Measurements from ENCODE around the gene LOXL4.

Gene LOXL4

DNA sequence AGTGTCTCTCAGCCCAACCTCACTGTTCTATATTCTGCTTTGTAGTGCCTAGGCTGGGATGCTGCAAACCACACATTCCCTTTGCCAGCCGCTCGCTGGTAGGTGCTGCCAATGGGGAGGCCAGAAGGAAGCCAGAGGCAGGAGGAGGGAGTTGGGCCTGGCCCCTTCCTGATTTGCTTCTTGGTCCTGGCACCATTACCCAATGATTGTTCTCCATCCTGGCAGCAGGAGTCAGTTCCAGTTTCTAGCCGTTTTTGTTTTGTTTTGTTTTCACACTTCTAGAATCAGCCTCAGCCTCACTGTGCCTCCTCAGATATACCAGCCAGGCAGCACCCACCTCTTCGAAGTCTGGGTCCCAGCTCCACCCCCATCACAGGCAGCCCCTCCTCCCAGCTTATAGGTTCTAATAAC lies 27.4 kb upstream of the LOXL4 start:
- DNase-seq (ENCODE audit: low read depth, low spot score), result no peak

DNA sequence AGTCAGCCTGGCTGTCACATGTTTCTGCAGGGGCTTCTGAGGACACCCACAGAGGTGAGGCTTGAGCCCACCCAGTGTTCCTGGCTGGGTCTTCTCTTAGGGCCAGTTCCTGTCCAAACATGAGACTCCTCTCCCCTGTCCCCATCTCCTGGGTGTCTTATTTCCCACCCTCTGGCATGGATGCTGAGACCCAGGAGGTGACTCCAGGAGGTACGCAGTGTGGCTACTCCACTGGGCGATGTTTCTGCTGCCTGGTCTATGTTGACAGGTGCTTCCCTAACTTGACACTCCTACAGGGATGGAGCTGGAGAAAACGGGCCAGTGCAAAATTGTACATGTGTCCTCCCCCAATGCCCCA lies 26.3 kb upstream of the LOXL4 start:
- DNase-seq (ENCODE audit: low read depth, low spot score), result no peak

DNA sequence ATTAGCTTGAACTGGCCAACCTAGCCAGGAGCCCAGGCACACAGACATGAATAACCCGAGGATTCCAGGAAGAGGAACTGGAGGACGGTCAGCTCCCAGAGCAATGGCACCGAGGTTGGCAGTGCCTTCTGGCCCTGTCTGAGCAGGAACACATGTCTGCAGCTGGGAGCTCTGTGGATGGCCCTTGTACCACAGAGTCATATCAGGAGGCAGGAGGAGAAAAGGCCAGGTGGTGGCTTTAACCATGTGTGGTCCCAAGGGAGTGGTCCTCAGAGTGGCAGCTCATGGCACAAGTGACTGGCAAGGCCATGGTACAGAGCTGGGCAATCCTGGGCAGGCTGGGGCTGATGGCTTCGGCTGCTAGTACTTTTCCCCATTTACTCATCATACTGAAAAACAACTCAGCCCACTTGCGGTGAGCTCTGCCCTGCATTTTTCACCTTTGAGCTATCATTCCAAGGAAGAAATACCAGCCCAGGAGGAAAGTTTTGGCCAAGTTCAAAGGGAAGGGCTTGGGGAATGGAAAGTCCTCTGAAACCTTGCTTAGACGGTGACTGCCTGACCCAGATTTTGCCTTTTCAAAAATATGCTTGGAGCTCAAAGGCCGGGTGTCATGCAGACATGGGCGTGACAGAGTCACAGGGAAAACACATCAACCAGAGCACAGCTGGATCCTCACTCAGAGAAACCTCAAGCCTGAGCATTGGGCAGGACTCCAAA lies 25.7 kb upstream of the LOXL4 start:
- no peak for DNase-seq (ENCODE audit: low read depth, low spot score)

DNA sequence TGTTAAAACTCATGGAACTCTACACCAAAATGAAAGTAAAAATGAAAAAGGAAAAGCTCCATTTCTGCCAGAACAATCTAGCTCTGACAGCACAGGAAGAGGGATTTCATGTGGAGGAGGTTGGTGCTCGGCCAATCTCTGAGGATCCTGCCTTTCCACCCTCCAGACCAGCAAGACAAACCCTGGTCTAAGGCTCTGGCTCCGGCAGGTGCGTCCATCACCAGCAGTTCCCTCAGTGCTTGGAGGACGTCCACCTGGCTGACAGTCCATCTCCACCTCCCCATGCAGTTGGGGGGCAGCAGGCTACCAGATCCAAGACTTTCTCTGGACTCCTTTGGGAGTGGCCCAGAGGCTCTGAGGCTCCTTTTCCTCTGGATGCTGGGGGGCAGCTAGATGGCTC lies 25.0 kb upstream of the LOXL4 start:
- no peak for DNase-seq (ENCODE audit: low read depth, low spot score)

DNA sequence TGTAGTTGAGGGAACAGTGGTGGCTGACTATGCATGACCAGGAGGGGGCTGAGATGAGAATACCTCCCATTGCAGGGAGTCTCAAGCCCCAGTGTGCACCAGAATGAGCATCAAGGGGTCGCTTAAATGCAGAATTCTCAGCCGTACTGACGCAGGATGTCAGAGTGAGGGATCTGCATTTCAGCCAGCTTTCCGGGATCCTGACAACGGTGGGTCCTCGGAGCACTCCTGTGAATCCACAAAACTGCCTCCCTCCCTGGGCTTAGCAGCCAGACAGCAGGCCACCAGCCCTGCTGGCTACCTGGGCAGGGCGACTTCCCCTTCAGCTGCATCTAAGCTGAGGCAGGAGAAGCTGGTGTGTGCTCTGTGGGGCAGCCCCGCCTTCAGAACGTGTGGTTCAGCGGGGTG lies 21.8 kb upstream of the LOXL4 start:
- DNase-seq (ENCODE audit: low read depth, low spot score), result no peak

DNA sequence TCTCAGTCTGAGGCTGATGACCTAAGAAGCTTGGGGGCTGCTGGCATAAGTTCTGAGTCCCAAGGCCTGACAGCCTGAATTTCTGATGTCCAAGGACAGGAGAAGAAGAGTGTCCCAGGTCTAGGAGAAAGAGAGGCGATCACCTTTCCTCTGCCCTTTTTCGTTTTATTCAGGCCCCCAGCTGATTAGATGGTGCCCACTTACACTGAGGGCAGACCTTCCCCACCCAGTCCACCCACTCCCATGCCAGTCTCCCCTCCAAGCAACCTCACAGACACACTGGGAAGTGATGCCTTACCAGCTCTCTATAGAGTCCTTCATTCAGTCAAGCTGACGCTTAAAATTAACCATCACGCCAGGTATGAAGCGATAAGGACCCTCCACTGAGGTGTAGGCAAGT lies 19.3 kb upstream of the LOXL4 start:
- no peak for DNase-seq (ENCODE audit: low read depth, low spot score)

DNA sequence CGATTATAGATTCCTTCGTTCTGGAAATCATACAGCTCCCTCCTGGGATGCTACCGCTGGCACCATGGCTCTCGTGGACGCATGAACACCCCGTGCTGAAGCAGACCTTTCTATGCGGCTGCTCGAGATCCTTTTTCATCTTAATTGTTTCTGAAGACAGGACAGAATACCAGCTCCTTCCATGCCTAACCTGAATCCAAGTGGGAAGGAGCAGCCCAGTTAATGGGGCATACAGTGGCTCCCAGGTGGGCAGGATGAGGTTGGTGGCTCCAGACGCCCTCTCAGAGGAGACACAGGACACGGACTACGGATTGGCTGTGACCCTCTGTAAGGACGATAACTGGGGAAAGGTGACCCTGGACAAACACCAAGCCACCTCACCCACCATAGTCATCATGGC lies 18.4 kb upstream of the LOXL4 start:
- DNase-seq (ENCODE audit: low read depth, low spot score), result no peak

DNA sequence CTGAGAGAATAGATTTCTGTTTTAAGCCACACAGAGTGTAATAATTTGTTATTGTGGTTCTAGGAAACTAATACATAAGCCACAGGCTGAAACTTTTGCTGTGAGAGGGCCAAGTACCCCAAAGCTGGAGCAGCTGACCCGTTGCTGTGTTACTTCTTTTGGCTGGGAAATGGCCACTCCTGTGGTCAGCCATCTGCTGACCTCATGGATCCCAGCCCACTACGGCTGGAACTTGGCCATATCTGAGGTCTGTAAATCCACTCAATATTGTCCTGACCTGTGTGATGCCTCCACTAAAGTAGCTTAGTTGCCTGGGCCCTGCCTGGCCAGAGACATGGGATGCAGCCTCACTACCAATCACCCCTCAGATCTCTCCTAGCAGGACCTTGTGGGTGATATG lies 17.4 kb upstream of the LOXL4 start:
- no peak for DNase-seq (ENCODE audit: low read depth, low spot score)

DNA sequence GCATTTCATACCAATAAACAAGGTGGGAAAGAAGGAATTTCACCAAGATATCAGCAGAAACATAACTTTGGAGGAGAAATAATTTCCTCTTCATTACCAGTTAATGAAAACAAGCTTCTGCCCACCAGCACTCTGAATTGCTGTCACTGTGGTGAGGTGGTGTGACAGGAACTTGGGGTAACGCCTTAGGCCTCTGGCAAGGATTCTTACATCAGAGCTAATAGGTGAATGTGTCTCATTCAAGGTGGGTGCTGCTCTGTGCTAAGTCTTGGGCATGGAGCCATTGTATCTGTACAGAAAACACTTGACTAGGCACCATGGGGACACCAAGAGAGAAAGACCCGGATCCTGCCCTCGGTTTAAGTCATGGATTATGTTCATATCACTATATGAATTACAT lies 8.3 kb upstream of the LOXL4 start:
- no peak for DNase-seq (ENCODE audit: low read depth, low spot score)

DNA sequence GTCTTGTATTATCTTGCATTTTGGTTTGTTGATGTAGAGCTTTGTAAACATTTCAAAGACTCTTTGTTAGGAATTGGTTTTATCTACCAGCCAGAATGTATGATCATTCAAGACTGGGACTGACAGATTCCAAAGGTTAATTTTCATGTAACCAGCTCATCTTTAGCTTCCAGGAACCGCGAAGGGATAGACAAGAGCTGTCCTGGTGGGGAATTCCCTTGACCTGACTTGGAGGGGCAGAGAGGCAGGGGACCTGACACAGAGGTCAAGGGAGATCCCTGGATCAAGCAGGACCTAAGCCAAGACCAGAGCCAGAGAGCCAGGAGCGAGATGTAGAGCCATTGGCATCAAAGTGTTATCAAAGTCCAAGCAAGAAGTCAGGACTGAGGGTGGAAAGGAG lies 6.6 kb upstream of the LOXL4 start:
- no peak for DNase-seq (ENCODE audit: low read depth, low spot score)

DNA sequence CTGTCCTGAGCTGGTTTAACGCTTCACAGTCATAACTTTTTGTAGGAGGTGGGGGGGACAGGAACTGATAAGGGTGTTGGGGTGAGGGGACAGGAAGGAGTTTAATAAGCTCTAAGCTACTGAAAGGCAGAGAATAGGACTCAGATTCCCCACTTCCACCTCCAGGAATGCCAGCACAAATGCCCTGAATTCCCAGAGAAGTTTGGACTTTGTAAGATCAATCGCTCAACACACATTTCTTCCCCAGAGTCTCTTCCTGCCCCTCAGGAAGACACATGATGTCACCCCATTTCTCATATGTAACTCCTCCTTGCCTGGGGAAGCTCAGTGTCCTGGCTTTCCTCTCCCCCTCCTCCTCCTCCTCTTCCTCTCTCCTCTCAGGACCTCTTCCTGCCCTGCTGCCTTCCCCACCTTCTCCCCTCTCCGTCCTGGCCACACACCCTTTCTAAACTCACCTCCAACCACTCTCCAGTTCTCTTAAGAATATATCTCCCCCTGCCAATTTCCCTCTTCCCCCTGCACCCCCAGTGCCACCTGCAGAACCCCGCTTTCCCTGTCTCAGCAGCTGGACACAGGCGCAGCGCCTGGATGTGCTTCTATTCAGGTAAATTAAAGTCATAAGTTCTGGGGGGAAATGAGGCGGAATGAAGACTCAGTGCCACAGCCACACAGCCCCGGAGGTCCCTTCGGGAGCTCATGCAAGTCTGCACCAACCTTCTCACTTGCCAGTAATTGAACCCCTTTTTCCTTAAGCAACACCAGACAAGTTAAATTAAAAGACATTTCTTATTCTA lies 5.3 kb upstream of the LOXL4 start:
- no peak for DNase-seq (ENCODE audit: low read depth, low spot score)

DNA sequence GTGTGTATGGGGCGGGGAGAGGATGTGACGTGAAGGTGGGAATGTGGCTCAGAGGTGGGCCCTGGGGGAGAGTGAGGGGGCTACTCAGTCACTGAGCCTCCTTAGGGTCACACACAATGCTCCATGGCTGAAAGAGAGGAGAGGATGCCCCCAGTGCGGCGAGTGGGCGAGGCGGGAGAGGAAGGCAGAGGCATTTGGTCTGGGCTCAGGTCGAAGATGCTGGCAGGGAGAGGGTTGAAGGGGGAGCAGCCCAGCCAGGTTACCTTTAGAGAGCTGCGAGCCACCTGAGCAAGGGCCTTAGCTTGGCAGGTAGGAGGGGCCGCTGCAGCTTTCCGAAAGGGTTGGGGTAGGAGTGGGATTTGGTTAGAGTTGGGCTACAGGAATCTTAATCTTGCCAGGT lies 4.7 kb upstream of the LOXL4 start:
- no peak for DNase-seq (ENCODE audit: low read depth, low spot score)

DNA sequence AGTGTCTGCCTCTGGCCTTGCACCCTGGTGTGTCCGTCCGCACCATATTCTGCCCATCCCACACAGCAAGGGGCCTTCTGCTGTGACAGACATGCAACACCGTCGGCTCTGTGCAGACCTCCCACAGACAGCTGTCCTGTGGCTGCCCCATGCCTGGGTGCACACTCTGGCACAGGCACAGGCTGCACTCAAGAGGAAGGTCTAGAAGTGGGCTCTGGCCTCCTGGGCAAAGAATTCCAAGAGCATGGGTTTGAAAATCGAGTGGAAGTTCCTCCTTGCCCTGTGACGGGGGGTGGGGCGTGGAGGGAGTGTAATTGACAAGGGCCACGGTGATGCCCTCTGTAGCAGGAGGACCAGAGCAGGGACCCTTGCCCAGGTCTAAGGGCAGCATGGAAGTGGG lies 4.3 kb upstream of the LOXL4 start:
- DNase-seq (ENCODE audit: low read depth, low spot score), result no peak

DNA sequence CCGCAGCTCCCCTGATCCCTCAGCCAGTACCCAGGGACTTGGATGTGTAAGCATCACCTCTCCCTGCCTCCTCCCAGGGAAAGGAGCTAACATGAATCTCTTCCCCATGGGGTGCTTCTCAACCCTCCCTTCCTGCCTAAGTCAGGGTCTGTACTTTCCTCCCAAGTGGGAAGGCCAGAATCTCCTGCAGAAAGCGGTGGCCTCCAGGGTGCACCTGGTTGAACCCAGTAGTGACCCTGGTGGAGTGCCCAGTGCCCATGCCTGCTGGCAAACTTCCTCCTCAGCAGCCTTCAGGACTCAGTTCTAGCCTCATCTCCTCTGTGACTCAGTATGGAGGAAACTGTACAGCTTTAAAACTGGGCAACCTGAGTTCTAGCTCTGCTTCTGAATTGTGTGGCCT lies 2.8 kb upstream of the LOXL4 start:
- no peak for DNase-seq (ENCODE audit: low read depth, low spot score)

DNA sequence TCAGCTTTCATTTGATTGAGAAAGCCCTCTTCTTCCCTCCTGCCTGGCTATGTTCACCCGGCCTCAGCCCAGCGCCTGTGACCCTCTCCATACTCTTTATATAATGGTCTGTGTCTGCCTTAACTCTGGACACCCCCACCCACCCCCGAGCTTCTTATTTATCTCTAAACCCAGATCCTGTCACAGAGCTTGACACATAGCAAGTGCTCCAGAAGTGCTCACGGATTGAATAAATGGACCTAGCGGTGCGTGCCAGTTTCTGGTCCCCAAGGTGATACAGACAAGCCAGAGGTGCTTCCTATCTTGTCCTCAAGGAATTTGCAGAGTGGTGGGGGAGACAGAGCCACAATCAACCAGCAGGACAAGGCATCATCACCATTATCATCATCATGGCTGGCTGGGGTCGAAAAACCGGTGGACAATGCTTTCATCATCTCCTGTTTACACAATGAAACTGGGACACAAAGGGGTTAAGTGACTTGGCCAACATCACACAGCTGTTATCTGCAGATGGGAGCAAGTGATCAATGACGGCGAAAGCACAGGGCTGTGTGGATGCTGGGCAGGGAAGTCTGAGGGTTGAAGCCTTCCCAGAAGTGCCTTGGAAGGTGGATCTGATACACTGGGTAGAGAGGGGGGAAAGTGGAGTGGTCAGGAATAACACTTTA lies 2.2 kb upstream of the LOXL4 start:
- DNase-seq (ENCODE audit: low read depth, low spot score), result no peak

DNA sequence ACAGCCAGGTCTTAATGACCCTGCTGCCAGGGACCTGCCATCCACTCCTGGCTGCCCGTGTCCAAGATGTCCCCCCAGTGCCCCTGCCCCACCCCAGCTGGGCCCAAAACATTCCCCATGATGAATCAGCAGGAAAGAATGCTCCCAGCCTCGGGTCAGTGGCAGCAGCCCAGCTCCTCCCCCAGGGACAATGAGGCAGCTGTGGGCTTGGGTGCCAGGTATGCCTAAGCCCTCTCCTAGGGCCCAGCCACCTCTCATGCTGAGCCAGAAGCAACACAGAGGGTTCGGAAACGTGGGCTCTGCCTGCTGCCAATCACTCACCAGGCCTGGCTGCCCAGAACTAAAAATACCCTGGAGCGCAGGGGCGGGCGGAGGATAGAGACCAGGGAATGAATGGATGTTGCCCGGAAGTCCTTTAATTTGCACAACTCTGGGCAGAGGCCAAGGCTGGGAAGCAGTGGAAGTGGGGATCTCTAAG lies 1.5 kb upstream of the LOXL4 start:
- DNase-seq (ENCODE audit: low read depth, low spot score), result no peak

DNA sequence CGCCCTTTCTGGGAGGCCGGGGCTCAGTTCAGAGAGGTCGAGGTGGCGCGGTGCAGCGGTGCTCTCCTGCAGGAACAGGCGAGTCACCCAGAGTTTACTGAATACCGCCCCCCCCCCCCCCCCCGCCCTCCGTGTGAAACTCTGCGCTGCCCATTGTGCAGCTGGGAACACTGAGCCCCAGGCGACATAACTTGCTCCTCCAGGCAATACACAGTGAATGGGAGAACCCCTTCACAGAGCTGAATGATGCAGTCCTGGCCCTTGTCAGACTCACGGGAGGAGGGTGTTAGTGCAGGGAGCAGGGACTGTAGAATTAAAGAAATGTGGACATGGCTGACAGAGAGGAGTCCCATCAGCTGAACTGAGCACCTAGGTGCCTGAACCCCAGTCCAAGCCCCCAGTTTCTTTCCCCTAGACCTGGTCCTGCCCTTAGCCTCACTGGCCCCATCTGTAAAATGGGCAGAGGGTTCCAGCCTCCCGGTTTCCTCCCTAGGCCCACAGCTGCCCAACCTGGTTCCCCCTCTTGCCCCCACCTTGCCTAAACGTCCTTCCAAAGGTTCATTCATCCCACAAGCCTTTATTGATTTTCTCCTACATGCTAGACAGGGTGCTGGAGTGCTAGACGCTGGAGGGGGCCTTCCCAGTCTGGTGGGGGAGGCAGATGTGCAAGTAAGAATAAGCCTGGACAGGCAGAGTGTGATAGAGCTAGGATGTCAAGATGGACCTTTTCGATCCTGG lies 869 bp upstream of the LOXL4 start:
- no peak for DNase-seq (ENCODE audit: low read depth, low spot score)

DNA sequence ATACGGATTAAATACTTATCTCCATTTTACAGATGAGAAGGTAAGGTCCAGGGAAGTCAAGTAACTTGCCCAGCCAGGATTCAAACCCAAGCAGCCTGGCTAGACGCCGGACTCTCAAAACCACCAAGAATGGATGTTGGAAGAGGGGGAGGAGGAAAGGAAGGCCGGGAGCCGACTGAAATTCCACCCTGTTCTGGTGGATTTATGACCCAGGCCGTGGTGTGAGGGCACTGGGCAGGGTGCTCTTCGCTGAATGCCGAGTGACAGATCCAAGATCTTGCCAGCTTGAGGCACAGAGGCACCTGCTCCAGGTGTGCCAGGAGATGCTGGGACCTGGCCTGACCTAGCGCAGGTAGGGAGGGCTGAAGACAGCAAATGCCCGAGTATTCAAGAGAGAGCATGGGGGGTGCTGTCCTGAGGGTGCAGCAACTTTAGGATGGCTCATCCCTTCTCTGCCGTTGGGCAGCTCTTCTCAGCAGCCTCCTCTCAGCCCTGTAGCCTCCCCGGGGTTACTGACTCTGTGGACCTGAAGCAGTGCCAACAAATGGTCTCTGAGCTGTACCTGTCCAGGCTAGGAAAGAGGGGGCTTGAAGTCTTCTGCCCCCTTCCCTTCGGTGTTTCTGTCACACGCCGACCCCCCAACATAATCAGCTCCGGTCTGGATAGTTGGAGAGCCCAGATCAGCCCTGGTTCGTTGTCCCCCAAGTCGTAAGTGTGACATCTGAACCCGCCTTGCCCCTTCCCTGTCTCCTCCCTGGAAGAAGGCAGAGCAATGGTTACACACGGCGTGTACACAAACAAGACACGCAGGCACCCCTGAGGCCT lies 713 bp downstream of the LOXL4 start:
- DNase-seq (ENCODE audit: low read depth, low spot score), result no peak

DNA sequence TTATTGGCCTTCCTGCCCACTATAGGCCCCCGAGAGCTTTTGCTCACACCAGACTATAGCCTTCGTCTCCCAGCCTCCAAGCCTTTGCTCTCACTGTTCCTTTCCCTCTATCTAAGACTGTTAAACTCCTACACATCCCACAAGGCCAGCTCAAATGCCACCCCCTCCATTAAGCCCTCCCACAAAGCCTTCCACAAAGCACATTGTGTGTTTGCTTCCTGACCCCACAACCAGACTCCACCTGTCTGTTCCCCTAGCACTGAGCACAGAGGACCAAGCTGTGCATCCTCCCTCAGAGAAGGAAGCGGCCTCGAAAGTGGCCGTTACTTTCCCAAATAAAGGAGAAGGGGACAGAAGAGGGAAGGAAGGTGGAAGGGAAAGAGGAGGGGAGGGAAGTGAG lies 1.3 kb downstream of the LOXL4 start:
- DNase-seq (ENCODE audit: low read depth, low spot score), result no peak

DNA sequence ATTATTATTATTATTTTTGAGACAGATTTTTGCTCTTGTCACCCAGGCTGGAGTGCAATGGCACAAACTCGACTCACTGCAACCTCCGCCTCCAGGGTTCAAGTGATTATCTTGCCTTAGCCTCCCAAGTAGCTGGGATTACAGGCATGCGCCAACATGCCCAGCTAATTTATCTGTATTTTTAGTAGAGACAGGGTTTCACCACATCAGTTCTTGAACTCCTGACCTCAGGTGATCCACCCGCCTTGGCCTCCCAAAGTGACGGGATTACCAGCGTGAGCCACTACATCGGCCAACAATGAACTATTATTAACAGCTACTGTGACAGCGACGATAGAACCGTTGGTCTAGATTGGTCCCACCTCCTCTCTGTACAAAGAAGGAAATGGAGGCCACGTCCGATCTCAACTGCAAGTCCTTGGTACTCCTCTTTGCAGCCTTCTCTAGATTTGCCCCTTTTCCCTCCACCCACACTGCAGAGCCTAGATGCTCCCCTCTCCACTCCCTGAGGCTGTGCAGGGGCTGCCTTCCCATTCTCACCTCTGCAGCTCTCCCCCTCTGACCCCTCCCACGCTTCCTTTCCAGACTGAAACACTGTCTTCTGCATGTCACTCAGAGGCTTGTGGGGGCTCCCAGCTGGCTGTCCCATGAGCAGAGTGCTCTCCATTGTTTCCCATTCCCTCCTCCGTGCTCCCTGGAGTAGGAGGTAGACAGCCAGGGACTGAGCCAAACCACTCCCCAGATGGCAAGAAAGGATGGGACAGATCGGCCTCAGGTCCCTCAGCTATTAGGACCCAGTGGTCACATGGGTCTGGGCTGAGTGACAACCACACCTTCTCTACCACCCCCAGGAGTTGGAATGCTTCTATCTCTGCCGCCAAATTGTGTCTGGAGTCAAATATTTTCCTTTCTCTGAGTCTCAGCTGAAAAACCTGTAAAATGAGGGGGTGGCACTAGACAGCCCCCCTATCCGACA lies 2.3 kb downstream of the LOXL4 start:
- DNase-seq (ENCODE audit: low read depth, low spot score), result no peak
